Measurements from ENCODE around the gene UBL4B. TPM values are rescaled to one million over a fixed set of nuclear protein-coding genes. Genes with fewer than 3 reads are reported as not detected.

The UBL4B gene
- total RNA-seq, 1 donor from 2014 or later, result not detected

DNA sequence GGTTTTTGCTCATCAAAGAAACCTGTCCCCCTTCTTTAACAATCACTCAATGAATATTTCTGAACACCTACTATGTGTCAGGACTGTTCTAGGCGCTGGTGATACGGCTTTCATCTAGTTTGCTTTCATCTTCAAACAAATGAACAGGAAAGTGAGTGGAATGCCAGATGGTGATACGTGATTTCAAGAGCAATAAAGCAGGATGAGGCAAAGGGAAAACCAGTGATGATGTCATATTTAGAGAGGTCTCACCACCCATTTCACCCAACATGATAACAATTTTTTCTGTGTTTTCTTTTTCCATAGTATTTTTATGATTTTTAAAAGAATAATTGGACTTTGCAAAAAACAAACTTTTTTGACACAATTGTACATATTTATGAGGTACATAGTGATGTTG lies 26.7 kb downstream of the UBL4B start:
- DNase-seq, result no peak
- H3K27ac ChIP-seq, result no peak overlapping the region
- H3K4me3 ChIP-seq, result no peak overlapping the region
- H3K36me3 ChIP-seq, result no peaks in the 10 kb centered on the region
- no peak for ATAC-seq
- intact Hi-C loops (cut with DNase I), result no loop called here
- peaks cover 48% of the 10 kb centered on the region for H3K27me3 ChIP-seq (ENCODE audit: low read depth)
- TF ChIP-seq, protein P1, sequence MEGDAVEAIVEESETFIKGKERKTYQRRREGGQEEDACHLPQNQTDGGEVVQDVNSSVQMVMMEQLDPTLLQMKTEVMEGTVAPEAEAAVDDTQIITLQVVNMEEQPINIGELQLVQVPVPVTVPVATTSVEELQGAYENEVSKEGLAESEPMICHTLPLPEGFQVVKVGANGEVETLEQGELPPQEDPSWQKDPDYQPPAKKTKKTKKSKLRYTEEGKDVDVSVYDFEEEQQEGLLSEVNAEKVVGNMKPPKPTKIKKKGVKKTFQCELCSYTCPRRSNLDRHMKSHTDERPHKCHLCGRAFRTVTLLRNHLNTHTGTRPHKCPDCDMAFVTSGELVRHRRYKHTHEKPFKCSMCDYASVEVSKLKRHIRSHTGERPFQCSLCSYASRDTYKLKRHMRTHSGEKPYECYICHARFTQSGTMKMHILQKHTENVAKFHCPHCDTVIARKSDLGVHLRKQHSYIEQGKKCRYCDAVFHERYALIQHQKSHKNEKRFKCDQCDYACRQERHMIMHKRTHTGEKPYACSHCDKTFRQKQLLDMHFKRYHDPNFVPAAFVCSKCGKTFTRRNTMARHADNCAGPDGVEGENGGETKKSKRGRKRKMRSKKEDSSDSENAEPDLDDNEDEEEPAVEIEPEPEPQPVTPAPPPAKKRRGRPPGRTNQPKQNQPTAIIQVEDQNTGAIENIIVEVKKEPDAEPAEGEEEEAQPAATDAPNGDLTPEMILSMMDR (IDR thresholded peaks at IDR 0.05), result no peak
- H3K4me1 ChIP-seq, result no peaks in the 10 kb centered on the region
- H3K9me3 ChIP-seq, result no peaks in the 10 kb centered on the region

DNA sequence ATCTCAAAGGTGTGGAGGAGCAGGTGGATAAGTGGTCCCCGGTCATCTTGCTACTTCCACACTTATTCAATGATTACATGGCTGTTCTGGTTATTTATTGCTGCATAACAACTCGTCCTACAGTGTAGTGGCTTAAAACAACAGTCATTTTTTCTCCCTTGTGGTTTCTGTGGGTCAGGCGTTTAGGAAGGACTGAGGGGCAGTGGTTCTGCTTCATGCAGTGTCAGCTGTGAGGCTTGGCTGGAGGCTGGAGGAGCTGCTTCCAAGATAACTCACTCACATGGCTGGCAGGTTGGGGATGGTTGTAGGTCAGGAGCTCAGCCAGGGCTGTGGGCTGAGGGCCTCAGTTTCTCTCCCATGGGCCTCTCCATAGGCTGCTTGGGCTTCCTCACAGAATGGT lies 32.1 kb downstream of the UBL4B start:
- DNase-seq (no peak), ATAC-seq (no peak)
- TF ChIP-seq, protein P1 (IDR thresholded peaks at IDR 0.05), result no peak
- H3K36me3 ChIP-seq, result no peaks in the 10 kb centered on the region
- intact Hi-C loops (cut with DNase I), result no loop called here
- H3K4me3 ChIP-seq, result no peak overlapping the region
- H3K27me3 ChIP-seq (ENCODE audit: low read depth), result peaks cover 58% of the 10 kb centered on the region
- no peaks in the 10 kb centered on the region for H3K9me3 ChIP-seq
- H3K4me1 ChIP-seq, result no peaks in the 10 kb centered on the region
- no peak overlapping the region for H3K27ac ChIP-seq

DNA sequence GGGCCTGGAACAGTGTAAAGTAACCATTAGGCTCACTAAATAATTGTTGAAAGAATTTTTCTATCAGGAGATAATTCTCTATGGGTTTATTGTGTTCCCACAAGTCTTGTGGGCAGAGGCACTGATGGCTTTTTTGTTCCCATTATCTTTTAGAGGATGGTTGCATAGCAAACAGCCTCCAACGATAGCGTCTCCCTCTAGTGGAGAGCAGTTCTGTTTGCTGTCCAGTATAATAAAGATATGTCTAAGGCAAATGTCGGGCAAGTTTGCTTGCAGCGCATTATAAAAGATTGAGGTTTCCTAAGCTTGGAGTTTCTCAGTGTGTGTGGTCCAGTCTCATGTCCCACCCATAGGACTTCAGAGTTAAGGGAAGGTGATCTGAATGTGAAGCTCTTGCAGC lies 36.7 kb downstream of the UBL4B start:
- TF ChIP-seq, protein P1 (IDR thresholded peaks at IDR 0.05), result no peak
- intact Hi-C loops (cut with DNase I), result no loop called here
- Histone ChIP-seq H3K36me3 (no peaks in the 10 kb centered on the region), H3K4me1 (no peaks in the 10 kb centered on the region), H3K27me3 (ENCODE audit: low read depth) (peaks cover 73% of the 10 kb centered on the region), H3K4me3 (no peak overlapping the region), H3K9me3 (no peaks in the 10 kb centered on the region), H3K27ac (no peak overlapping the region)
- DNase-seq (no peak), ATAC-seq (no peak)

DNA sequence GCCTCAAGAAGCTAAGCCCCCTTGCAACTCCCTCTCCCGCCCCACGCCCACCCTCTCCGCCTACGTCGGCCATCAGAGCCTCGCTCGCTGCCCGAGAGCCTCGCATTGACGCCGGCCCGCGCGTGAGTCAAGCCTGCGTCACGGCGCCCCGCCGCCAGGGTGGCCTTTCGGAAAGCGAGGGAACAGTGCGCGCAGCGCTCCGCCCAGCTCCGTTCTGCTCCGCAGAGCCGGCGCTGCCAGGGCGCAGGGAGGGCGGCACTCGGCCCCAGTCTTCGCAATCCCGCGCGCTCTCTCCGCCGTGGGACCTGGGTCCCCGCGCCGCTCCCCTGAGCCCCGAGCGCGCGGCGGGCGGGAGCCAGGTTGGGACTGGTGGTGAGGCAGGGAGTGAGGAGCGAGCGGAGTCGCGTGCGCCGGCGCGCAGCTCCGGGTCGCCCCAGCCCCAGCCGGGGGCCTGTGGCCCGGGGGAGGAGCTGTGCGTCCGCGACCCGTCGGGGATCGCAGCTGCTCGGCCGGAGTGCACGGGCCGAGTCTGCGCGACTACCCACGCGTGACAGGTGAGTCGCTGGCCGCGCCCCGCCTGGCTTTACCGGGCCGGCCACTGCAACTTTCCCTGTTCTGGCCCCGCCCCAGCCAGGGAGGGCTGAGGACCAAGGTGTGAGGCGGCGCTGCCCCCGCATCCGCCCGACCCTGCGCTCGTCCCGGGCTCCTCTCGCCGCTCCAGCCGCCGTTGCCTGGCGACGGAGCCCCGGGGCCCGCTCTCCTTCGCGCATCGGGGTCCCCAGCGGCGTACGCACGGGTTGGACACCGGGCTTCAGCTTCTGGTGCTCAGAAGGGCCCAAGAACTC lies 38.3 kb downstream of the UBL4B start, which contains the start of gene SLC6A17:
TSS of gene SLC6A17 (plus strand) at position 165 of the 845 bp plus-strand sequence. CDS start 16,436 bp downstream, outside the sequence.
- Histone ChIP-seq H3K27me3 (ENCODE audit: low read depth) (peaks cover 79% of the 10 kb centered on the region), H3K4me1 (no peaks in the 10 kb centered on the region), H3K9me3 (no peaks in the 10 kb centered on the region), H3K36me3 (no peaks in the 10 kb centered on the region), H3K27ac (no peak within 1 kb of the TSS), H3K4me3 (peak within 1 kb of the TSS; percentile 3)
- ATAC-seq (peak in 1 of 2 donors; percentile 16), DNase-seq (no peak)
- TF ChIP-seq, protein P1 (IDR thresholded peaks at IDR 0.05), result no peak
- intact Hi-C loops (cut with DNase I), result no loop called here

DNA sequence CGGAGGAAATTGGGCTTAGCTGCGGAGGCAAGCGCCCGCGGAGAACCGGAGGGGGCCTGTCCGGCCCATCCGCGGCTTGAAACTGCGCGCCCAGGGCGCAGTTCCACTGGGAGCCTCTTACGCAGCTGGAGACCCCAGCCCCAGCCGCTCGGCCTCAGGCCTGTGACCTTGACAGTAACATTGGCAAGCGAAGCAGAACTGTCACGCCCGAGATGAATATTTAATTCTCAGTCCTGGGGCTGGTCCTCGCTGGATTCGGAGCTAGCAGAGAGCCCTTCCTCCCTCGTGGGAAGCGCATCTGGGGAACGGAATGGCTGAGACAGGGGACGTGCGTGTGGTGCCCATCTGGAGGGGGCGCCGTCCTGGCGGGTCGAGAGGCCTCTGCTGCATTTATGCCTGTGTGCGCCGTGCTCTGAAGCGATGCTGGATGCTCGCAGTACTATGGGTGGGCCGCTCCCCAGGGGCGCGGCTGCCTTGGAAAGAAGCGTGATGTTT lies 39.0 kb downstream of the UBL4B start:
- H3K36me3 ChIP-seq, result no peaks in the 10 kb centered on the region
- TF ChIP-seq, protein P1 (IDR thresholded peaks at IDR 0.05), result no peak
- DNase-seq, result no peak
- no peaks in the 10 kb centered on the region for H3K9me3 ChIP-seq
- H3K4me1 ChIP-seq, result no peaks in the 10 kb centered on the region
- H3K4me3 ChIP-seq, result no peak overlapping the region
- ATAC-seq, result no peak
- H3K27me3 ChIP-seq (ENCODE audit: low read depth), result peaks cover 86% of the 10 kb centered on the region
- H3K27ac ChIP-seq, result no peak overlapping the region
- intact Hi-C loops (cut with DNase I), result no loop called here
